OCI-LY1 (cell line): ENCODE measurements around the gene PTGDR.

Source experiments
- CTCF ChIP-seq: fragments of 200-600 bp; sonication (generic), shearing (Covaris generic); IDR thresholded peaks from 2 replicates; pipeline ENCODE4 v1.5.1; 2017; ENCODE audit warnings: mild to moderate bottlenecking, antibody characterized with exemption, low read length, moderate library complexity, mixed read lengths
- EZH2 ChIP-seq: fragments of 200-600 bp; sonication (generic), shearing (Covaris generic); IDR thresholded peaks from 2 replicates; pipeline ENCODE4 v1.8.0; 2017; ENCODE audit warnings: borderline replicate concordance, mixed run types, mild to moderate bottlenecking, antibody characterized with exemption, low read length, moderate library complexity, mixed read lengths

GRCh38 chr14:52244997-52245396, 22.5 kb upstream of the PTGDR start:
- TF ChIP-seq CTCF (no peak), EZH2 (no peak)
